ENCODE measurements around the gene MAPK7. TPM values are rescaled to one million over a fixed set of nuclear protein-coding genes. Genes with fewer than 3 reads are reported as not detected.

Gene MAPK7
- total RNA-seq, 2 experiments from 2014 or later: 40.6 to 41.4 TPM

GRCh38 chr17:19336938-19337711, 41.2 kb upstream of the MAPK7 start:
- H3K9me3 Mint-ChIP-seq: no peaks in the 10 kb centered on the region

GRCh38 chr17:19337712-19338023, 40.6 kb upstream of the MAPK7 start:
- H3K27ac Mint-ChIP-seq: no peak overlapping the region
- ChIA-PET POLR2A (no interaction called here), CTCF (interaction anchor here (0.8 to 2.4 kb wide), 12 partner anchors 13 to 110 kb away, joined by 3 to 8 read pairs (median 4); partner anchors contain the start of genes B9D1 and MAPK7)
- H3K4me1 Mint-ChIP-seq: peaks cover 2% of the 10 kb centered on the region
- H3K36me3 Mint-ChIP-seq (ENCODE audit: low read depth): no peaks in the 10 kb centered on the region
- DNase-seq: no peak
- H3K4me3 Mint-ChIP-seq: no peak overlapping the region
- peaks cover 9% of the 10 kb centered on the region for H3K27me3 Mint-ChIP-seq
- no peaks in the 10 kb centered on the region for H3K9me3 Mint-ChIP-seq

More at GRCh38 chr17:19336938-19337711, 41.2 kb upstream of the MAPK7 start:
- ChIA-PET POLR2A (no interaction called here), CTCF (interaction anchor here (1.2 to 2.4 kb wide), 8 partner anchors 15 to 111 kb away, joined by 3 to 8 read pairs (median 6); partner anchors contain the start of genes B9D1 and MAPK7)
- Mint-ChIP-seq H3K27ac (peak overlapping the region; percentile 32), H3K4me3 (no peak overlapping the region), H3K4me1 (peaks cover 3% of the 10 kb centered on the region), H3K36me3 (ENCODE audit: low read depth) (no peaks in the 10 kb centered on the region), H3K27me3 (peaks cover 9% of the 10 kb centered on the region)
- no peak for DNase-seq

- no peak overlapping the region for H3K4me3 Mint-ChIP-seq
- no peaks in the 10 kb centered on the region for H3K4me1 Mint-ChIP-seq
- DNase-seq: peak; percentile 66
- POLR2A ChIA-PET: no interaction called here
- CTCF ChIA-PET: interaction anchor here (0.8 to 2.4 kb wide), 13 partner anchors 12 to 109 kb away, joined by 3 to 8 read pairs (median 4); partner anchors contain the start of genes B9D1 and MAPK7
- no peaks in the 10 kb centered on the region for H3K9me3 Mint-ChIP-seq
- H3K36me3 Mint-ChIP-seq (ENCODE audit: low read depth): no peaks in the 10 kb centered on the region
- peaks cover 9% of the 10 kb centered on the region for H3K27me3 Mint-ChIP-seq
- H3K27ac Mint-ChIP-seq: no peak overlapping the region
Observed at GRCh38 chr17:19338031-19338990, 40.0 kb upstream of the MAPK7 start.

GRCh38 chr17:19339341-19339815, 38.9 kb upstream of the MAPK7 start:
- DNase-seq: no peak
- Mint-ChIP-seq H3K27me3 (peaks cover 9% of the 10 kb centered on the region), H3K36me3 (ENCODE audit: low read depth) (no peaks in the 10 kb centered on the region), H3K4me3 (no peak overlapping the region), H3K9me3 (no peaks in the 10 kb centered on the region), H3K4me1 (no peaks in the 10 kb centered on the region), H3K27ac (no peak overlapping the region)
- POLR2A ChIA-PET: no interaction called here
- CTCF ChIA-PET: interaction anchor here (0.9 to 2.4 kb wide), 3 partner anchors 23 to 33 kb away, joined by 4 to 8 read pairs (median 8); partner anchors contain the start of gene B9D1

- H3K4me3 Mint-ChIP-seq: no peak overlapping the region
- ChIA-PET POLR2A (no interaction called here), CTCF (no interaction called here)
- no peaks in the 10 kb centered on the region for H3K4me1 Mint-ChIP-seq
- DNase-seq: no peak
- H3K27me3 Mint-ChIP-seq: peaks cover 9% of the 10 kb centered on the region
- no peaks in the 10 kb centered on the region for H3K36me3 Mint-ChIP-seq (ENCODE audit: low read depth)
- H3K9me3 Mint-ChIP-seq: no peaks in the 10 kb centered on the region
- no peak overlapping the region for H3K27ac Mint-ChIP-seq
Observed at GRCh38 chr17:19341211-19341631, 37.1 kb upstream of the MAPK7 start.

- ChIA-PET POLR2A (no interaction called here), CTCF (interaction anchor here (0.6 kb wide), 1 partner anchor 13 kb away, joined by 3 read pairs; no protein-coding TSS in a partner anchor)
- Mint-ChIP-seq H3K9me3 (no peaks in the 10 kb centered on the region), H3K36me3 (ENCODE audit: low read depth) (no peaks in the 10 kb centered on the region), H3K27ac (no peak overlapping the region), H3K4me3 (no peak overlapping the region), H3K27me3 (peaks cover 8% of the 10 kb centered on the region), H3K4me1 (no peaks in the 10 kb centered on the region)
- DNase-seq: no peak
Observed at GRCh38 chr17:19341641-19342610, 36.4 kb upstream of the MAPK7 start.

- Mint-ChIP-seq H3K4me1 (no peaks in the 10 kb centered on the region), H3K9me3 (no peaks in the 10 kb centered on the region), H3K27me3 (peaks cover 6% of the 10 kb centered on the region), H3K4me3 (no peak overlapping the region), H3K36me3 (ENCODE audit: low read depth) (no peaks in the 10 kb centered on the region), H3K27ac (no peak overlapping the region)
- ChIA-PET CTCF (interaction anchor here (0.6 kb wide), 1 partner anchor 13 kb away, joined by 3 read pairs; no protein-coding TSS in a partner anchor), POLR2A (no interaction called here)
- DNase-seq: no peak
Observed at GRCh38 chr17:19342611-19343255, 35.6 kb upstream of the MAPK7 start.

GRCh38 chr17:19343256-19343630, 35.1 kb upstream of the MAPK7 start:
- Mint-ChIP-seq H3K4me1 (no peaks in the 10 kb centered on the region), H3K9me3 (no peaks in the 10 kb centered on the region), H3K4me3 (no peak overlapping the region), H3K27ac (no peak overlapping the region), H3K36me3 (ENCODE audit: low read depth) (no peaks in the 10 kb centered on the region), H3K27me3 (peaks cover 6% of the 10 kb centered on the region)
- POLR2A ChIA-PET: no interaction called here
- CTCF ChIA-PET: no interaction called here
- no peak for DNase-seq

- Mint-ChIP-seq H3K27ac (no peak overlapping the region), H3K36me3 (ENCODE audit: low read depth) (no peaks in the 10 kb centered on the region), H3K4me1 (no peaks in the 10 kb centered on the region), H3K9me3 (no peaks in the 10 kb centered on the region), H3K4me3 (no peak overlapping the region), H3K27me3 (peaks cover 6% of the 10 kb centered on the region)
- CTCF ChIA-PET: no interaction called here
- no peak for DNase-seq
- POLR2A ChIA-PET: no interaction called here
Observed at GRCh38 chr17:19343671-19344151, 34.6 kb upstream of the MAPK7 start.

- H3K4me1 Mint-ChIP-seq: no peaks in the 10 kb centered on the region
- DNase-seq: no peak
- peaks cover 3% of the 10 kb centered on the region for H3K27me3 Mint-ChIP-seq
- POLR2A ChIA-PET: no interaction called here
- H3K4me3 Mint-ChIP-seq: no peak overlapping the region
- no peaks in the 10 kb centered on the region for H3K9me3 Mint-ChIP-seq
- H3K27ac Mint-ChIP-seq: no peak overlapping the region
- no peaks in the 10 kb centered on the region for H3K36me3 Mint-ChIP-seq (ENCODE audit: low read depth)
- CTCF ChIA-PET: no interaction called here
Observed at GRCh38 chr17:19344311-19345066, 33.8 kb upstream of the MAPK7 start.

GRCh38 chr17:19345067-19345460, 33.2 kb upstream of the MAPK7 start:
- Mint-ChIP-seq H3K4me3 (no peak overlapping the region), H3K27me3 (peaks cover 2% of the 10 kb centered on the region), H3K4me1 (no peaks in the 10 kb centered on the region), H3K27ac (no peak overlapping the region), H3K36me3 (ENCODE audit: low read depth) (no peaks in the 10 kb centered on the region), H3K9me3 (no peaks in the 10 kb centered on the region)
- ChIA-PET CTCF (no interaction called here), POLR2A (no interaction called here)
- DNase-seq: no peak
